Hepatic stellate cell (primary cell): ENCODE results near the gene PHF24.

Experiments used
- DNase-seq: peaks from one replicate; pipeline ENCODE4 v3.0.0; 2011; ENCODE audit warnings: low spot score

Gene PHF24

GRCh38 chr9:34983209-34983608 is 25.1 kb downstream of the PHF24 start:
- no peak for DNase-seq

- peak; percentile 21 for DNase-seq
These were observed 26.0 kb downstream of the PHF24 start for GRCh38 chr9:34984049-34984448.

- peak; percentile 47 for DNase-seq
These were observed 27.3 kb downstream of the PHF24 start for GRCh38 chr9:34985311-34985899.

- DNase-seq = peak; percentile 21
These were observed 28.5 kb downstream of the PHF24 start for GRCh38 chr9:34986540-34987047.

GRCh38 chr9:34987160-34987901 is 29.2 kb downstream of the PHF24 start:
- no peak for DNase-seq

- DNase-seq = peak; percentile 27
These were observed 30.3 kb downstream of the PHF24 start for GRCh38 chr9:34988218-34989002.

- peak; percentile 100 for DNase-seq
These were observed 31.2 kb downstream of the PHF24 start, which contains the start of gene DNAJB5 for GRCh38 chr9:34989003-34989945. TSS of gene DNAJB5 (plus strand) at chr9:34989745. CDS start at chr9:34990631, 886 bp downstream.

- peak; percentile 62 for DNase-seq
These were observed 32.0 kb downstream of the PHF24 start for GRCh38 chr9:34989946-34990635.

GRCh38 chr9:34990908-34991606 is 33.0 kb downstream of the PHF24 start:
- no peak for DNase-seq

GRCh38 chr9:34991607-34992375 is 33.7 kb downstream of the PHF24 start:
- peak; percentile 24 for DNase-seq

GRCh38 chr9:34992376-34992951 is 34.4 kb downstream of the PHF24 start:
- peak; percentile 83 for DNase-seq

GRCh38 chr9:34993502-34994259 is 35.6 kb downstream of the PHF24 start:
- peak; percentile 57 for DNase-seq

- DNase-seq = peak; percentile 75
These were observed 36.3 kb downstream of the PHF24 start for GRCh38 chr9:34994260-34994899.

- no peak for DNase-seq
These were observed 37.0 kb downstream of the PHF24 start for GRCh38 chr9:34994900-34995669.

GRCh38 chr9:34995670-34996060 is 37.6 kb downstream of the PHF24 start:
- peak; percentile 9 for DNase-seq

- peak; percentile 0 for DNase-seq
These were observed 38.3 kb downstream of the PHF24 start for GRCh38 chr9:34996181-34996904.
